ENCODE results near the gene SLC10A3.

GRCh38 chrX:154495472-154495922 lies 5.1 kb upstream of the SLC10A3 start:
- TF ChIP-seq GATA2 (IDR thresholded peaks at IDR 0.05; ENCODE audit: low read depth, low read length), result no peak
- no peak for TF ChIP-seq GATA3 (IDR thresholded peaks at IDR 0.05; ENCODE audit: low read depth, low read length)

Measured in SH-SY5Y (cell line).